Middle frontal gyrus (tissue), 1 donor: Measurements from ENCODE around the gene MRPL49.
A peak's percentile ranks its signal among the peaks of the same experiment; 100 is the strongest.
"Not testable (repeated sequence)": the region's sequence is repeated elsewhere in the genome, so short reads cannot be mapped to it uniquely, and the experiment has no call there.

Experiments used
- DNase-seq: peaks from one replicate; pipeline ENCODE4 v3.0.0-alpha.2; 2015; ENCODE audit warnings: low spot score; ENCODE audit errors: extremely low spot score

Gene MRPL49

GRCh38 chr11:65132988-65133700 lies 11.0 kb downstream of the MRPL49 start:
- no peak for DNase-seq

GRCh38 chr11:65133724-65134123 lies 11.6 kb downstream of the MRPL49 start:
- DNase-seq: no peak

- peak; percentile 87 for DNase-seq
Measured at GRCh38 chr11:65134240-65134951, 12.3 kb downstream of the MRPL49 start, which contains the start of gene SYVN1. Gene SYVN1, minus strand, starts transcription at chr11:65134519. Its CDS starts 918 bp downstream, at chr11:65133601.

GRCh38 chr11:65134952-65135632 lies 13.0 kb downstream of the MRPL49 start:
- DNase-seq: peak; percentile 75

- no peak for DNase-seq
Measured at GRCh38 chr11:65135633-65136145, 13.6 kb downstream of the MRPL49 start.

GRCh38 chr11:65136515-65137096 lies 14.5 kb downstream of the MRPL49 start:
- no peak for DNase-seq

GRCh38 chr11:65141896-65142494 lies 19.9 kb downstream of the MRPL49 start:
- DNase-seq: no peak

- DNase-seq: no peak
Measured at GRCh38 chr11:65147352-65148075, 25.4 kb downstream of the MRPL49 start.

- DNase-seq: no peak
Measured at GRCh38 chr11:65148657-65149056, 26.5 kb downstream of the MRPL49 start.

GRCh38 chr11:65150131-65150508 lies 28.0 kb downstream of the MRPL49 start:
- DNase-seq: not testable (repeated sequence)

- DNase-seq: no peak
Measured at GRCh38 chr11:65150509-65151299, 28.6 kb downstream of the MRPL49 start.

- no peak for DNase-seq
Measured at GRCh38 chr11:65151331-65151899, 29.3 kb downstream of the MRPL49 start.

GRCh38 chr11:65152122-65152521 lies 30.0 kb downstream of the MRPL49 start:
- DNase-seq: no peak

- DNase-seq: no peak
Measured at GRCh38 chr11:65156256-65156655, 34.1 kb downstream of the MRPL49 start.

- no peak for DNase-seq
Measured at GRCh38 chr11:65156926-65157325, 34.8 kb downstream of the MRPL49 start.

- DNase-seq: no peak
Measured at GRCh38 chr11:65157336-65157735, 35.2 kb downstream of the MRPL49 start.

GRCh38 chr11:65159012-65159411 lies 36.9 kb downstream of the MRPL49 start:
- no peak for DNase-seq

- DNase-seq: no peak
Measured at GRCh38 chr11:65160643-65161042, 38.5 kb downstream of the MRPL49 start.

- no peak for DNase-seq
Measured at GRCh38 chr11:65163684-65164083, 41.6 kb downstream of the MRPL49 start.
